Stimulated activated CD4-positive, alpha-beta T cell treated with anti-CD3 and anti-CD28 coated beads, TNF-alpha, amount 100 ng/mL, for 24 hours (primary cell): Measurements from ENCODE around the gene CERS2.

Source experiments
- DNase-seq, 3 experiments: peaks; one replicate each; pipeline ENCODE4 v3.0.0-alpha.2; 2020; ENCODE audit warnings: low read depth in 3 of 3

The CERS2 gene

GRCh38 chr1:150997126-150997872, 22.7 kb upstream of the CERS2 start:
- DNase-seq, result no peak

GRCh38 chr1:150995896-150996295, 21.3 kb upstream of the CERS2 start:
- DNase-seq, result no peak

GRCh38 chr1:150995460-150995859, 20.8 kb upstream of the CERS2 start:
- no peak for DNase-seq

GRCh38 chr1:150994248-150994647, 19.6 kb upstream of the CERS2 start:
- no peak for DNase-seq

GRCh38 chr1:150992626-150993025, 18.0 kb upstream of the CERS2 start:
- no peak for DNase-seq

GRCh38 chr1:150987924-150988323, 13.3 kb upstream of the CERS2 start:
- DNase-seq, result no peak

GRCh38 chr1:150985179-150985825, 10.7 kb upstream of the CERS2 start:
- DNase-seq, result no peak

GRCh38 chr1:150981805-150982712, 7.4 kb upstream of the CERS2 start, which contains the start of gene ANXA9:
TSS of gene ANXA9 (plus strand) at chr1:150982292. CDS start at chr1:150983106, 814 bp downstream.
- no peak for DNase-seq

- DNase-seq, result no peak
These were observed 6.7 kb upstream of the CERS2 start for GRCh38 chr1:150981177-150981804.

GRCh38 chr1:150979092-150980056, 4.7 kb upstream of the CERS2 start:
- DNase-seq, result peak; percentile 79 to 86 (median 84)

- DNase-seq, result peak; percentile 41 to 74 (median 53)
These were observed 2.5 kb upstream of the CERS2 start for GRCh38 chr1:150976879-150977694.

- no peak for DNase-seq
These were observed 1.8 kb upstream of the CERS2 start for GRCh38 chr1:150976401-150976821.

- peak in 2 of 3 experiments; percentile 11 to 49 for DNase-seq
These were observed 627 bp downstream of the CERS2 start for GRCh38 chr1:150973836-150974579.

- DNase-seq, result peak in 1 of 3 experiments; percentile 17
These were observed 1.3 kb downstream of the CERS2 start for GRCh38 chr1:150973258-150973835.

GRCh38 chr1:150972417-150972940, 2.2 kb downstream of the CERS2 start:
- no peak for DNase-seq

GRCh38 chr1:150971583-150972416, 2.8 kb downstream of the CERS2 start:
- DNase-seq, result no peak
